ENCODE data around the gene PRICKLE1. TPM values are rescaled to one million over a fixed set of nuclear protein-coding genes. Genes with fewer than 3 reads are reported as not detected.

PRICKLE1 gene
- total RNA-seq, 2 donors from 2014 or later, result 7.6 to 19.7 TPM

GRCh38 chr12:42606471-42606870 lies 16.9 kb upstream of the PRICKLE1 start:
- no peaks in the 10 kb centered on the region for H3K9me3 ChIP-seq
- no peak for TF ChIP-seq CTCF (IDR thresholded peaks at IDR 0.05)
- DNase-seq (ENCODE audit: low spot score), result no peak

GRCh38 chr12:42605685-42606084 lies 16.1 kb upstream of the PRICKLE1 start:
- no peak overlapping the region for H3K4me3 ChIP-seq
- no peak for DNase-seq (ENCODE audit: low spot score)
- no peaks in the 10 kb centered on the region for H3K9me3 ChIP-seq
- no peaks in the 10 kb centered on the region for H3K4me1 ChIP-seq
- H3K27me3 ChIP-seq, result no peaks in the 10 kb centered on the region
- TF ChIP-seq CTCF (IDR thresholded peaks at IDR 0.05), result no peak
- H3K36me3 ChIP-seq, result no peaks in the 10 kb centered on the region
- H3K27ac ChIP-seq, result no peak overlapping the region

More at GRCh38 chr12:42606471-42606870, 16.9 kb upstream of the PRICKLE1 start:
- H3K36me3 ChIP-seq, result no peaks in the 10 kb centered on the region
- H3K27ac ChIP-seq, result no peak overlapping the region
- no peaks in the 10 kb centered on the region for H3K27me3 ChIP-seq
- H3K4me1 ChIP-seq, result no peaks in the 10 kb centered on the region
- no peak overlapping the region for H3K4me3 ChIP-seq

- no peak overlapping the region for H3K4me3 ChIP-seq
- no peaks in the 10 kb centered on the region for H3K4me1 ChIP-seq
- no peaks in the 10 kb centered on the region for H3K27me3 ChIP-seq
- H3K9me3 ChIP-seq, result no peaks in the 10 kb centered on the region
- no peak for DNase-seq (ENCODE audit: low spot score)
- TF ChIP-seq CTCF (IDR thresholded peaks at IDR 0.05), result no peak
- no peak overlapping the region for H3K27ac ChIP-seq
- H3K36me3 ChIP-seq, result no peaks in the 10 kb centered on the region
These were observed 13.9 kb upstream of the PRICKLE1 start for GRCh38 chr12:42603246-42603990.

GRCh38 chr12:42593874-42594273 lies 4.3 kb upstream of the PRICKLE1 start:
- no peak for DNase-seq (ENCODE audit: low spot score)
- Histone ChIP-seq H3K27ac (no peak overlapping the region), H3K4me3 (no peak overlapping the region), H3K4me1 (peaks cover 0 to 10% of the 10 kb centered on the region in 2 donors), H3K9me3 (no peaks in the 10 kb centered on the region), H3K36me3 (no peaks in the 10 kb centered on the region), H3K27me3 (no peaks in the 10 kb centered on the region)
- TF ChIP-seq CTCF (IDR thresholded peaks at IDR 0.05), result no peak

- Histone ChIP-seq H3K27me3 (no peaks in the 10 kb centered on the region), H3K27ac (peak overlapping the region; percentile 55 to 77), H3K9me3 (no peaks in the 10 kb centered on the region), H3K36me3 (no peaks in the 10 kb centered on the region), H3K4me1 (peaks cover 0 to 28% of the 10 kb centered on the region in 2 donors), H3K4me3 (peak overlapping the region; percentile 82 to 94)
- peak in 1 of 2 donors; percentile 34 for TF ChIP-seq CTCF (IDR thresholded peaks at IDR 0.05)
- peak; percentile 68 for DNase-seq (ENCODE audit: low spot score)
These were observed 886 bp upstream of the PRICKLE1 start for GRCh38 chr12:42590330-42590934.

Data from right atrium auricular region (tissue), 2 donors.